ENCODE results near the gene CACNA1F.

GRCh38 chrX:49203536-49203935 lies 29.6 kb downstream of the CACNA1F start:
- TF ChIP-seq CTCF (conservative IDR thresholded peaks at IDR 0.05) (no peak), EZH2 (IDR thresholded peaks at IDR 0.05; ENCODE audit: low read depth) (no peak)
